Natural killer cell (primary cell): Measurements from ENCODE around the gene PLXNA2. TPM values are rescaled to one million over a fixed set of nuclear protein-coding genes. Genes with fewer than 3 reads are reported as not detected.

Source experiments
- ATAC-seq, 3 donors: fragments of 150-1000 bp in 2 of 3; fragments of 200-7000 bp in 1 of 3; cut with Tn5 transposase; 1 replicate in 1 of 3; 2 replicates in 2 of 3; pipeline ENCODE4 v1.10.0; 2021; ENCODE audit warnings: mild to moderate bottlenecking in 2 of 3, moderate library complexity in 2 of 3
- DNase-seq, 2 donors: peaks; one replicate each; pipeline versions ENCODE4 v3.0.0 to v3.0.0-alpha.2; 2013 to 2021; ENCODE audit warnings: mixed read lengths in 1 of 2
- H3K27ac ChIP-seq: one replicate; pipeline ENCODE4 v1.5.1; 2013; ENCODE audit warnings: mild to moderate bottlenecking, low read length
- H3K27me3 ChIP-seq: one replicate; pipeline ENCODE4 v1.6.1; 2013; ENCODE audit warnings: low read length; ENCODE audit not compliant: control insufficient read depth, insufficient read depth
- H3K36me3 ChIP-seq: one replicate; pipeline ENCODE4 v1.6.1; 2013; ENCODE audit warnings: low read length; ENCODE audit not compliant: control insufficient read depth, insufficient read depth
- H3K4me1 ChIP-seq: one replicate; pipeline ENCODE4 v1.6.1; 2013; ENCODE audit warnings: low read length; ENCODE audit not compliant: control insufficient read depth, insufficient read depth
- H3K4me3 ChIP-seq: one replicate; pipeline ENCODE4 v1.5.1; 2013; ENCODE audit warnings: low read length
- H3K9me3 ChIP-seq: one replicate; pipeline ENCODE4 v1.6.1; 2013; ENCODE audit warnings: low read length; ENCODE audit not compliant: control insufficient read depth, insufficient read depth
- H3K27ac Mint-ChIP-seq, 2 donors: one replicate each; pipeline ENCODE4 v1.8.0; 2022; ENCODE audit warnings: mild to moderate bottlenecking in 2 of 2, mixed read lengths in 2 of 2, moderate library complexity in 1 of 2
- H3K27me3 Mint-ChIP-seq, 2 donors: one replicate each; pipeline ENCODE4 v1.8.0; 2022; ENCODE audit warnings: low read depth in 2 of 2, mixed read lengths in 2 of 2
- H3K36me3 Mint-ChIP-seq: one replicate; pipeline ENCODE4 v1.8.0; 2022; ENCODE audit warnings: mixed read lengths
- H3K4me1 Mint-ChIP-seq, 2 donors: one replicate each; pipeline ENCODE4 v1.8.0; 2022; ENCODE audit warnings: mixed read lengths in 2 of 2
- H3K4me3 Mint-ChIP-seq: one replicate; pipeline ENCODE4 v1.8.0; 2022; ENCODE audit warnings: mild to moderate bottlenecking, moderate library complexity, mixed read lengths
- H3K9me3 Mint-ChIP-seq, 2 donors: one replicate each; pipeline ENCODE4 v1.8.0; 2022; ENCODE audit warnings: mixed read lengths in 2 of 2
- WGBS: methylation state at CpG from one replicate; pipeline ENCODE4 v1.1.7; 2013; ENCODE audit warnings: missing lambda C conversion rate; ENCODE audit not compliant: insufficient coverage; 5-methylcytosine and 5-hydroxymethylcytosine counted together
- intact Hi-C: fragments of 100-400 bp; cut with micrococcal nuclease; formaldehyde crosslinking; loops from one replicate; pipeline ENCODE4 v1.14.2; 2022
- total RNA-seq, 4 donors: library from RNA; stranded (reverse); fragments of 120-200 nt in 1 of 4; gene quantifications; one replicate each; pipeline versions ENCODE4 v1.2.3 to v1.2.4, GENCODE V29; 2013 to 2022
- TF ChIP-seq, protein P1 (sequence below): fragments of 200-600 bp; IDR thresholded peaks from one replicate; pipeline ENCODE4 v1.8.0; 2022; ENCODE audit warnings: antibody characterized with exemption

The PLXNA2 gene
- total RNA-seq, 3 donors from 2014 or later (not counting 1 experiment from before 2014, with no cell fraction given): 2.8 to 8.4 (median 2.8) TPM

DNA sequence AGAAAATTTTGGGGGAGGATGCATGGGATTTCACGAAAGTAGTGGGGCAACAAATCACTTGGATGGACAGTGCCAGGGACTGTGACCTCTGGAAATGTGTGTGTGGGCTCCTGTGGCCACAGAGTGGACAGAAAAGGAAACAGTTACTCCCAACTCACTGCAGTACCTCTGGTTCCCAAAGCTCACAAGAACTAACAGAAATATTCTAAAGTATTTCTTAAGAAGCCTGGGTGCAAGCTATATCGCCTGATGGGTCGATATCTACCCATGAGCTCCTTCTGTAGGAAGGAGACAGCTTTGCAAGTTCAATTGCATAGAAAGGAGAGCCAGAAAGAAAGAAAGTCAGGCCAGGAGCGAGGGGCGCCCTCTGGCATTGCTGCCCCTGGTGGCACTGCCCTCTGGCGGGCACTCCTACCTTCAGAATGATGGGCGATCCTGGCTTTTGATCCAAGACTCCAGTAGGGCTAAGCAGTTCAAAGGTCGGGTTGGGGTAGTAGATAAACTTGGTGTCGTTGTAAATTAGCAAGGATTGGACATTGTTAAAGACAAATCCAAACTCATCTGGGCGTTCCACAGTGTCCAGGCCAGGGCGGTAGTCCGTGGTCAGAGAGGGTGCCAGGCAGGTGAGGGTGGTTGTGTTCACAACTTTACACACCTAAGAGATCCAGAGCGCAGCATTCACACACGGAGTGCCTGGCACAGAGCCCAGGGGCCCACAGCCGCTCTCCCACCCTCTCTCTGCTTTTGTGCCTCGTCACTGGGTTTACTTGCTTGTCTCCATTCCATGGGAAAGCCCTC is 198.5 kb downstream of the PLXNA2 start:
- intact Hi-C loops: no loop called here
- Mint-ChIP-seq H3K27ac (no peak overlapping the region), H3K4me1 (no peaks in the 10 kb centered on the region), H3K9me3 (no peaks in the 10 kb centered on the region), H3K36me3 (no peaks in the 10 kb centered on the region), H3K27me3 (no peaks in the 10 kb centered on the region), H3K4me3 (no peak overlapping the region)
- Histone ChIP-seq H3K4me1 (no peaks in the 10 kb centered on the region), H3K27ac (no peak overlapping the region), H3K27me3 (no peaks in the 10 kb centered on the region), H3K4me3 (no peak overlapping the region), H3K36me3 (no peaks in the 10 kb centered on the region), H3K9me3 (no peaks in the 10 kb centered on the region)
- WGBS: 87% methylated on average over 15 of the region's 16 CpGs
- DNase-seq (no peak), ATAC-seq (no peak)
- TF ChIP-seq, protein P1, sequence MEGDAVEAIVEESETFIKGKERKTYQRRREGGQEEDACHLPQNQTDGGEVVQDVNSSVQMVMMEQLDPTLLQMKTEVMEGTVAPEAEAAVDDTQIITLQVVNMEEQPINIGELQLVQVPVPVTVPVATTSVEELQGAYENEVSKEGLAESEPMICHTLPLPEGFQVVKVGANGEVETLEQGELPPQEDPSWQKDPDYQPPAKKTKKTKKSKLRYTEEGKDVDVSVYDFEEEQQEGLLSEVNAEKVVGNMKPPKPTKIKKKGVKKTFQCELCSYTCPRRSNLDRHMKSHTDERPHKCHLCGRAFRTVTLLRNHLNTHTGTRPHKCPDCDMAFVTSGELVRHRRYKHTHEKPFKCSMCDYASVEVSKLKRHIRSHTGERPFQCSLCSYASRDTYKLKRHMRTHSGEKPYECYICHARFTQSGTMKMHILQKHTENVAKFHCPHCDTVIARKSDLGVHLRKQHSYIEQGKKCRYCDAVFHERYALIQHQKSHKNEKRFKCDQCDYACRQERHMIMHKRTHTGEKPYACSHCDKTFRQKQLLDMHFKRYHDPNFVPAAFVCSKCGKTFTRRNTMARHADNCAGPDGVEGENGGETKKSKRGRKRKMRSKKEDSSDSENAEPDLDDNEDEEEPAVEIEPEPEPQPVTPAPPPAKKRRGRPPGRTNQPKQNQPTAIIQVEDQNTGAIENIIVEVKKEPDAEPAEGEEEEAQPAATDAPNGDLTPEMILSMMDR: no peak

DNA sequence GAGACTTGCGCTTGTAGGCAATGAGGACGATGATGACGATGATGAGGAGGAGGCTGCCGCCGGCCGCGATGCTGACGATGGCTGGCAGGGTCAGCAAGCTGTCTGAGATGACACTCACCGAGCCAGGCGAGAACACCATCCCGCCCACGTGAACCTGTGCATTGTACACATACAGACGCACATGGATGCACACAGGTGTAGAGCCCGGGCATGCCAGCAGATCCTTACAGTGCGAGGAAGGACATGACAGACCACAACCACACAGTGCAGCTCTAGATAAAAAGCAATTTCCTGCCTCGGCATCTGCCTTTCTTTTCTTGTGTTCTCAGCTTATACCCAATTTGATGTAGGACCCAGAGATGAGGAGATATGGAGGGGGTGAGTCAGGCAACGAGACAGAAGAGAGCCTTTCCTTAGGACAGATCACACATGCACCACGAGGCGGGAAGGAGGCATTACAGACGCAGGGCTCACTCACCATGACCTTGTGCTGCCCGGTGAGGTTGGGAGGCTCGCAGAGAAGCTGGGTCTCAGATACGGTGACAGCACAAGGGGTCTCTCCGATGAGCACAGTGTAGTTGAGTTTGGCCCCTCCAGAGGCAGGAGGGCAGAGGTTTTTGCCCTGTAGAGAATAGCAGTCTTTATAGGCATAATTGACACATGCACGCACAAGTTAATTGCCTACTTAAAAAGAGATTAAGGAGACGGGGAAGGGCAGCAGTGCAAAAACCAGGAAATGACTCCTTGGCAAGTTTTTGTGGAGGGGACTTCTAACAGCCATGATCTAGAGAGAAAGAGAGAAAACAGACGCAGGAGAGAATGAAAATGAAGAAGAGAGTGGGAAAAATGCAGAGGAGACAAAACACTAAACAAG is 199.4 kb downstream of the PLXNA2 start:
- Histone ChIP-seq H3K36me3 (no peaks in the 10 kb centered on the region), H3K27ac (no peak overlapping the region), H3K4me3 (no peak overlapping the region), H3K4me1 (no peaks in the 10 kb centered on the region), H3K27me3 (no peaks in the 10 kb centered on the region), H3K9me3 (no peaks in the 10 kb centered on the region)
- TF ChIP-seq, protein P1: no peak
- Mint-ChIP-seq H3K4me1 (no peaks in the 10 kb centered on the region), H3K27ac (no peak overlapping the region), H3K36me3 (no peaks in the 10 kb centered on the region), H3K9me3 (no peaks in the 10 kb centered on the region), H3K4me3 (no peak overlapping the region), H3K27me3 (no peaks in the 10 kb centered on the region)
- DNase-seq (no peak), ATAC-seq (no peak)
- intact Hi-C loops: no loop called here
- WGBS: 67% methylated on average over 27 of the region's 27 CpGs

DNA sequence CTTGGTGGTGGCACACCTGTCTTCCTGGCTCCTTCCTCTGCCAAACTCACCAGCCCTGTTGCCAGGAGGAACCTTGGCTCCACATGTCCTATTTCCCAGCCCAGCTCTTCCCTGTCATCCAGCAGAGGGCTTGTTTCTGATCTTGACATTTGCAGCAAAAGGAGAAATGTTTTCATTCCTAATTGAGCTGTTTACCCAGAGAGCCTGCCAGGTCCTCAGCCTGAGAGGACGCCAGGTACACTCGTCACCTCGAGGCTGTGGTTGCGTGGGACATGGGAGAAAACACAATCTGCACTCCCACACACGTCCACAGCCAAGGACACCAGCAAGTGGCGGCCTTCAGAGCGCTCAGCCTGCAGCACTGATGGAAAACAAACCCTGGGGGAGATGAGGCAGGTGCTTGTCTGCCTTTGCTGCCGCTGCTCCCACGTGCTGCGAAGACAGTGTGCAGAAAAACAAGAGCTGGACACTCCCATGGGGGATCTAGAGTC is 200.4 kb downstream of the PLXNA2 start:
- intact Hi-C loops: no loop called here
- Histone ChIP-seq H3K4me1 (no peaks in the 10 kb centered on the region), H3K4me3 (no peak overlapping the region), H3K9me3 (no peaks in the 10 kb centered on the region), H3K36me3 (no peaks in the 10 kb centered on the region), H3K27ac (no peak overlapping the region), H3K27me3 (no peaks in the 10 kb centered on the region)
- 77% methylated on average over 10 of the region's 10 CpGs for WGBS
- DNase-seq (no peak), ATAC-seq (no peak)
- Mint-ChIP-seq H3K4me1 (no peaks in the 10 kb centered on the region), H3K36me3 (no peaks in the 10 kb centered on the region), H3K4me3 (no peak overlapping the region), H3K27me3 (no peaks in the 10 kb centered on the region), H3K27ac (no peak overlapping the region), H3K9me3 (no peaks in the 10 kb centered on the region)
- TF ChIP-seq, protein P1: no peak
